Ishikawa (cell line): ENCODE data around the gene CROCC2.

Source experiments
- CEBPB ChIP-seq: IDR thresholded peaks from 2 replicates; pipeline ENCODE4 v1.6.1; 2012
- CREB1 ChIP-seq: IDR thresholded peaks from 2 replicates; pipeline ENCODE4 v1.6.1; 2012; ENCODE audit warnings: low read depth
- EGR1 ChIP-seq: IDR thresholded peaks from 2 replicates; pipeline ENCODE4 v1.6.1; 2012
- EP300 ChIP-seq: IDR thresholded peaks from 2 replicates; pipeline ENCODE4 v1.6.1; 2012; ENCODE audit warnings: borderline replicate concordance
- FOXM1 ChIP-seq: IDR thresholded peaks from 2 replicates; pipeline ENCODE4 v1.6.1; 2012; ENCODE audit warnings: low read depth, borderline replicate concordance
- MAX ChIP-seq: IDR thresholded peaks from 2 replicates; pipeline ENCODE4 v1.6.1; 2012
- NFIC ChIP-seq: IDR thresholded peaks from 2 replicates; pipeline ENCODE4 v1.6.1; 2012
- RAD21 ChIP-seq: IDR thresholded peaks from 2 replicates; pipeline ENCODE4 v1.6.1; 2012; ENCODE audit warnings: low read depth
- TAF1 ChIP-seq: IDR thresholded peaks from 2 replicates; pipeline ENCODE4 v1.6.1; 2012; ENCODE audit warnings: low read depth, mild to moderate bottlenecking
- TCF12 ChIP-seq: IDR thresholded peaks from 2 replicates; pipeline ENCODE4 v1.6.1; 2012; ENCODE audit warnings: low read depth
- TEAD4 ChIP-seq: IDR thresholded peaks from 2 replicates; pipeline ENCODE4 v1.6.1; 2012
- USF1 ChIP-seq: IDR thresholded peaks from 2 replicates; pipeline ENCODE4 v1.6.1; 2012
- YY1 ChIP-seq: IDR thresholded peaks from 2 replicates; pipeline ENCODE4 v1.6.1; 2012; ENCODE audit warnings: low read depth
- ZBTB7A ChIP-seq: IDR thresholded peaks from 2 replicates; pipeline ENCODE4 v1.6.1; 2012; ENCODE audit warnings: low read depth
- TF ChIP-seq, protein P1 (sequence below): IDR thresholded peaks from 2 replicates; pipeline ENCODE4 v1.6.1; 2012; ENCODE audit warnings: low read depth, mild to moderate bottlenecking

CROCC2 gene

GRCh38 chr2:241000831-241001321, 94.7 kb downstream of the CROCC2 start:
- no peak for TF ChIP-seq USF1
- no peak for TF ChIP-seq RAD21
- no peak for TF ChIP-seq EGR1
- no peak for TF ChIP-seq EP300
- TF ChIP-seq ZBTB7A: no peak
- no peak for TF ChIP-seq NFIC
- TF ChIP-seq TEAD4: no peak
- TF ChIP-seq MAX: no peak
- TF ChIP-seq, protein P1, sequence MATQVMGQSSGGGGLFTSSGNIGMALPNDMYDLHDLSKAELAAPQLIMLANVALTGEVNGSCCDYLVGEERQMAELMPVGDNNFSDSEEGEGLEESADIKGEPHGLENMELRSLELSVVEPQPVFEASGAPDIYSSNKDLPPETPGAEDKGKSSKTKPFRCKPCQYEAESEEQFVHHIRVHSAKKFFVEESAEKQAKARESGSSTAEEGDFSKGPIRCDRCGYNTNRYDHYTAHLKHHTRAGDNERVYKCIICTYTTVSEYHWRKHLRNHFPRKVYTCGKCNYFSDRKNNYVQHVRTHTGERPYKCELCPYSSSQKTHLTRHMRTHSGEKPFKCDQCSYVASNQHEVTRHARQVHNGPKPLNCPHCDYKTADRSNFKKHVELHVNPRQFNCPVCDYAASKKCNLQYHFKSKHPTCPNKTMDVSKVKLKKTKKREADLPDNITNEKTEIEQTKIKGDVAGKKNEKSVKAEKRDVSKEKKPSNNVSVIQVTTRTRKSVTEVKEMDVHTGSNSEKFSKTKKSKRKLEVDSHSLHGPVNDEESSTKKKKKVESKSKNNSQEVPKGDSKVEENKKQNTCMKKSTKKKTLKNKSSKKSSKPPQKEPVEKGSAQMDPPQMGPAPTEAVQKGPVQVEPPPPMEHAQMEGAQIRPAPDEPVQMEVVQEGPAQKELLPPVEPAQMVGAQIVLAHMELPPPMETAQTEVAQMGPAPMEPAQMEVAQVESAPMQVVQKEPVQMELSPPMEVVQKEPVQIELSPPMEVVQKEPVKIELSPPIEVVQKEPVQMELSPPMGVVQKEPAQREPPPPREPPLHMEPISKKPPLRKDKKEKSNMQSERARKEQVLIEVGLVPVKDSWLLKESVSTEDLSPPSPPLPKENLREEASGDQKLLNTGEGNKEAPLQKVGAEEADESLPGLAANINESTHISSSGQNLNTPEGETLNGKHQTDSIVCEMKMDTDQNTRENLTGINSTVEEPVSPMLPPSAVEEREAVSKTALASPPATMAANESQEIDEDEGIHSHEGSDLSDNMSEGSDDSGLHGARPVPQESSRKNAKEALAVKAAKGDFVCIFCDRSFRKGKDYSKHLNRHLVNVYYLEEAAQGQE: no peak
- TF ChIP-seq CEBPB: no peak
- TF ChIP-seq YY1: no peak
- TF ChIP-seq CREB1: no peak
- TF ChIP-seq TCF12: no peak

DNA sequence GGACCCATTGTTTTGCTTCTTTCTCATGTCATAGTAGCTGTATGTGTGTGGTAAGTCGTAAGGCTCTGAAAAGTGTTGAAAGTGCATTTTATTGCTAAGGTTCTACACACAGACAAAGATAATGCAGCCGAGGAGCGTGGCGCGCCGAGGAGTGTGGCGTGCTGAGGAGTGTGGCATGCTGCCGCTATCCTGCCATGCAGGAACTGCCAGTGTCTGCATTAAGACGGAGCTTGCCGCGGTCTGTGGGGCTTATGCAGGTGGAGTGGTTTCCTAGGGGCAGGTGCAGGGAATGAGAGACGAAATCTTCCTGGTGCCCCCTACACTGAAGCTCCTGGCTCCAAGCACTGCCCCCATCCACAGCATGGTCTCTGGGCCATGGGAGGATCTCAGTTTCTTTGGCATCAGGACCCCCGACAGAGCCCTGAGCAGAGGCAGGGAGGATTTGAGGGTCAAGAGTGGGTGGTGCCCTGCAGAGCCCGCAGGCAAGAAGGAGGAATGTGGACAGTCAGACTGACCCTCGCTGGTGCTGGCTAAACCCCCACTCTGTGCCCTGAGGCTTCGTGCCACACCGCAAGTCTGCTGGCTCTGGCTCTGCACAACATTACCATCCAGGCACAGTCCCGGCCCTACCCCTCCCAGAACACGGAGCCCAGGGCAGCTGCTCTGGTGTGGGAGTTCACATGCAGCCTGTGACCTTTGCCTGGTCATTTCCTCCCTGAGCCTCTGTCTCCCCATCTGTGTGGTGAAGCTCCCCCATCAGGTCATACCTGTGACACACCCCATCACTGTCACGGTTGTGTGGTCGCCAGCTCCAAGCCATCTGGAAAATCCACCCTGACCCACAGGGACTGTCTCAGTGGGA, 95.5 kb downstream of the CROCC2 start:
- TF ChIP-seq EP300 (no peak), RAD21 (no peak), TEAD4 (no peak), CREB1 (no peak), FOXM1 (no peak), EGR1 (no peak), MAX (no peak), CEBPB (no peak)
- TF ChIP-seq, protein P1: no peak

- TF ChIP-seq TCF12 (no peak), YY1 (no peak), EGR1 (no peak), TAF1 (no peak), FOXM1 (no peak), TEAD4 (no peak), CREB1 (no peak), CEBPB (no peak), NFIC (no peak), ZBTB7A (no peak), USF1 (no peak), EP300 (no peak), MAX (no peak), RAD21 (no peak)
- TF ChIP-seq, protein P1: no peak
These were observed 96.3 kb downstream of the CROCC2 start for GRCh38 chr2:241002275-241003046.

DNA sequence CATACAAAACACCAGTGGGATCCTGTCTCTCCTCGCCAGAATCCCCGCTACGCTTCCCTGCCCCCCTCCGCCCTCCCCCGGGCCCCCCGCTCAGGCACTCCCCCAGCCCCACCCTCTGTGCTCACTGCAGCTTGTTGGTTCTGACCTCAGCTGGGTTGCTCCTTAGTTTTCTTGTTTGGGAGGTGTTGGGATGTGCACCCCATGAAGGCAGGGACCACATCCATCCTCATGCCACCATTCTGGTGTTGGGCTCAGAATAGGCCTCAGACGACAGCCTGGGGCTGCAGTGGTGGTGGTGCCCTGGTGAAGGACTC, 96.9 kb downstream of the CROCC2 start:
- no peak for TF ChIP-seq YY1
